GM12878 (cell line): ENCODE data around the gene SCGB2B2. TPM values are rescaled to one million over a fixed set of nuclear protein-coding genes. Genes with fewer than 3 reads are reported as not detected.

Experiments used
- CBX5 ChIP-seq: sonication (generic); IDR thresholded peaks from 2 replicates; pipeline ENCODE4 v1.6.1; 2016; ENCODE audit warnings: low read depth, moderate library complexity, mild to moderate bottlenecking, inconsistent platforms
- CEBPZ ChIP-seq: fragments of 150-350 bp; IDR thresholded peaks from 2 replicates; pipeline ENCODE4 v1.6.1; 2016; ENCODE audit warnings: low read depth, low read length
- CTCF ChIP-seq, 3 experiments: IDR thresholded peaks in 2 of 3; conservative IDR thresholded peaks in 1 of 3; 2 replicates each; pipeline ENCODE4 v1.5.1; 2011; ENCODE audit warnings: low read depth in 3 of 3, low read length in 3 of 3, mild to moderate bottlenecking in 3 of 3, control low read depth in 2 of 3, moderate library complexity in 2 of 3, inconsistent platforms in 1 of 3, mixed read lengths in 1 of 3; ENCODE audit not compliant: control insufficient read depth in 2 of 3, insufficient read depth in 1 of 3; ENCODE audit errors: extremely low read depth in 1 of 3
- GABPA ChIP-seq: IDR thresholded peaks from 2 replicates; pipeline ENCODE4 v1.6.1; 2014; ENCODE audit warnings: antibody characterized with exemption, low read depth, mild to moderate bottlenecking, inconsistent platforms
- JUND ChIP-seq: IDR thresholded peaks from 2 replicates; pipeline ENCODE4 v1.6.1; 2012; ENCODE audit warnings: low read depth, mild to moderate bottlenecking, low read length, improper control_type of control experiment, moderate library complexity
- KLF5 ChIP-seq: fragments of 450-650 bp; IDR thresholded peaks from 2 replicates; pipeline ENCODE4 v1.6.1; 2014; ENCODE audit warnings: mild to moderate bottlenecking; ENCODE audit not compliant: partially characterized antibody
- MYC ChIP-seq: IDR thresholded peaks from 2 replicates; pipeline ENCODE4 v1.6.1; 2011; ENCODE audit warnings: mild to moderate bottlenecking, low read length, moderate library complexity, inconsistent platforms; ENCODE audit not compliant: insufficient read depth, insufficient replicate concordance, insufficient read length, severe bottlenecking
- NFYB ChIP-seq: IDR thresholded peaks from 2 replicates; pipeline ENCODE4 v1.6.1; 2011; ENCODE audit warnings: low read depth, mild to moderate bottlenecking, low read length, improper control_type of control experiment, moderate library complexity; ENCODE audit not compliant: insufficient read depth
- PRDM15 ChIP-seq: fragments of 450-650 bp; formaldehyde crosslinking; IDR thresholded peaks from 2 replicates; pipeline ENCODE4 v1.4.0; 2020; ENCODE audit warnings: mild to moderate bottlenecking, moderate library complexity
- USF2 ChIP-seq: IDR thresholded peaks from 2 replicates; pipeline ENCODE4 v1.6.1; 2011; ENCODE audit warnings: low read depth, low read length, improper control_type of control experiment, borderline replicate concordance
- WRNIP1 ChIP-seq: IDR thresholded peaks from 2 replicates; pipeline ENCODE4 v1.6.1; 2011; ENCODE audit warnings: low read depth, low read length, improper control_type of control experiment, borderline replicate concordance
- YBX1 ChIP-seq: fragments of 450-650 bp; IDR thresholded peaks from 2 replicates; pipeline ENCODE4 v1.6.1; 2016; ENCODE audit warnings: antibody characterized with exemption
- ZNF592 ChIP-seq: fragments of 450-650 bp; IDR thresholded peaks from 2 replicates; pipeline ENCODE4 v1.6.1; 2017; ENCODE audit warnings: mild to moderate bottlenecking, moderate library complexity
- ZSCAN29 ChIP-seq: fragments of 450-650 bp; IDR thresholded peaks from 2 replicates; pipeline ENCODE4 v1.6.1; 2017; ENCODE audit warnings: mild to moderate bottlenecking, moderate library complexity
- polyA plus RNA-seq, 11 experiments: library from polyadenylated mRNA; depleted of rRNA in 4 of 11; unstranded in 6 of 11; stranded (reverse) in 5 of 11; fragments of >200 nt; fragmentation: Nextera tagmentation in 4 of 11; fragmentation: Illumina TruSeq in 1 of 11; extraction: Ambion mirVana in 4 of 11; extraction: Trizol in 1 of 11; gene quantifications; 1 replicate in 1 of 11; 2 replicates in 10 of 11; pipeline versions ENCODE4 v1.2.1 to v1.2.3, GENCODE V29; 2011 to 2016; ENCODE audit warnings: inconsistent platforms in 2 of 11, missing spikeins in 2 of 11, low read depth in 1 of 11
- total RNA-seq, 4 experiments: library from RNA; depleted of rRNA in 3 of 4; stranded (reverse); fragments of >200 nt in 3 of 4; fragmentation: Illumina TruSeq in 1 of 4; extraction: Trizol in 1 of 4; gene quantifications; 2 replicates each; pipeline versions ENCODE4 v1.2.1 to v1.2.3, GENCODE V29; 2013 to 2021

Gene SCGB2B2
- total and polyA plus RNA-seq, 10 of the 15 experiments (the other 5 are each of a cell fraction or from before 2014, with no cell fraction given), result 0.06 to 0.35 (median 0.21) TPM; not detected in 6

- TF ChIP-seq ZNF592 (no peak), ZSCAN29 (no peak), PRDM15 (no peak), KLF5 (peak; percentile 71), CBX5 (no peak), CEBPZ (no peak), JUND (no peak), USF2 (no peak), NFYB (no peak), CTCF (IDR thresholded peaks at IDR 0.05 in 2 of 3, conservative IDR thresholded peaks at IDR 0.05 in 1 of 3; ENCODE audit: control insufficient read depth in 2 of 3, extremely low read depth in 1 of 3, insufficient read depth in 1 of 3, low read depth in 3 of 3, low read length in 3 of 3) (no peak), YBX1 (no peak), GABPA (peak; percentile 99), MYC (no peak), WRNIP1 (no peak)
Observed at GRCh38 chr19:34676697-34677385, at the start of gene SCGB2B2 (continued).
